CD4-positive, CD25-positive, alpha-beta regulatory T cell (primary cell): ENCODE results near the gene DCBLD2. TPM values are rescaled to one million over a fixed set of nuclear protein-coding genes. Genes with fewer than 3 reads are reported as not detected.
A peak's percentile ranks its signal among the peaks of the same experiment; 100 is the strongest.

Source experiments
- ATAC-seq, 2 donors: fragments of 150-1000 bp; cut with Tn5 transposase; one replicate each; pipeline ENCODE4 v1.10.0; 2021; ENCODE audit warnings: low read depth in 2 of 2, moderate number of reproducible peaks in 2 of 2, moderate library complexity in 1 of 2
- DNase-seq, 3 donors: peaks; one replicate each; pipeline versions ENCODE4 v3.0.0 to v3.0.0-alpha.2; 2012 to 2022; ENCODE audit warnings: mixed read lengths in 1 of 3
- H3K27ac ChIP-seq: one replicate; pipeline ENCODE4 v1.7.0; 2013; ENCODE audit warnings: mild to moderate bottlenecking, low read length; ENCODE audit not compliant: insufficient read depth, poor library complexity, severe bottlenecking
- H3K27me3 ChIP-seq: one replicate; pipeline ENCODE4 v1.7.0; 2013; ENCODE audit warnings: low read length; ENCODE audit not compliant: control insufficient read depth, insufficient read depth
- H3K36me3 ChIP-seq: one replicate; pipeline ENCODE4 v1.7.0; 2013; ENCODE audit warnings: mild to moderate bottlenecking, low read length, moderate library complexity; ENCODE audit not compliant: control insufficient read depth, insufficient read depth
- H3K4me1 ChIP-seq: 2 replicates; pipeline ENCODE4 v1.7.0; 2013; ENCODE audit warnings: mild to moderate bottlenecking, low read length; ENCODE audit not compliant: insufficient read depth, control insufficient read depth, poor library complexity, severe bottlenecking
- H3K4me3 ChIP-seq: one replicate; pipeline ENCODE4 v1.7.0; 2013; ENCODE audit warnings: low read depth, mild to moderate bottlenecking, low read length, moderate library complexity
- H3K9me3 ChIP-seq, 2 experiments: 1 replicate in 1 of 2; 2 replicates in 1 of 2; pipeline ENCODE4 v1.7.0; 2013; ENCODE audit warnings: low read length in 2 of 2, mild to moderate bottlenecking in 1 of 2, moderate library complexity in 1 of 2; ENCODE audit not compliant: control insufficient read depth in 2 of 2
- H3K27ac Mint-ChIP-seq, 3 donors: one replicate each; pipeline ENCODE4 v1.8.0; 2020 to 2022; ENCODE audit warnings: mild to moderate bottlenecking in 3 of 3, mixed read lengths in 3 of 3, moderate library complexity in 2 of 3
- H3K27me3 Mint-ChIP-seq: one replicate; pipeline ENCODE4 v1.8.0; 2022; ENCODE audit warnings: mild to moderate bottlenecking, mixed read lengths
- H3K36me3 Mint-ChIP-seq: one replicate; pipeline ENCODE4 v1.8.0; 2020; ENCODE audit warnings: mixed read lengths
- H3K4me1 Mint-ChIP-seq, 4 donors: one replicate each; pipeline ENCODE4 v1.8.0; 2020 to 2022; ENCODE audit warnings: mixed read lengths in 4 of 4, mild to moderate bottlenecking in 1 of 4
- H3K4me3 Mint-ChIP-seq, 4 donors: one replicate each; pipeline ENCODE4 v1.8.0; 2020 to 2022; ENCODE audit warnings: mild to moderate bottlenecking in 4 of 4, mixed read lengths in 4 of 4, moderate library complexity in 3 of 4
- H3K9me3 Mint-ChIP-seq, 7 donors: one replicate each; pipeline ENCODE4 v1.8.0; 2020 to 2022; ENCODE audit warnings: mixed read lengths in 7 of 7, mild to moderate bottlenecking in 3 of 7, moderate library complexity in 2 of 7
- polyA plus RNA-seq, 4 donors: library from polyadenylated mRNA; unstranded; fragments of 300-500 nt; fragmentation: Illumina TruSeq; gene quantifications; one replicate each; pipeline ENCODE4 v1.2.3, GENCODE V29; 2021
- total RNA-seq: library from RNA; stranded (reverse); gene quantifications from one replicate; pipeline ENCODE4 v1.2.3, GENCODE V29; 2022

The DCBLD2 gene
- total and polyA plus RNA-seq, 5 donors from 2014 or later: 0.18 to 1.5 (median 0.74) TPM

DNA sequence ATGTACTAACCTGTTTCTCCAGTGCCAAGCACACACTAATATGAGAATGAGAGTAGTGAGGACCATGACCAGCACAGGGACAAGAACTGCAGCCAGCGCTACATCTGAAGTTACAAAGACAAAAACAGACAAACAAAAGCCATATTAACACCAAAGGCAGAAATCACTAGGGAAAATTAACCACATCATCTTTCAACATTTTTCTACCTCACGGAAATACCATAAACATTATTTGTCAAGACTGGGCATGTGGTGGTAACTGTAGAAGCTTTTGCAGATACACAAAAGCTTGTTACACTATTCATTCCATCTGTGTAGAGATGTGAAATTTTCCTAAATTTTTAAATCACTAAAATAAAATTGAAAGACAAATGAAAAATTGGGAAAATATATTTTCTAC lies 93.4 kb downstream of the DCBLD2 start:
- Histone ChIP-seq H3K4me3 (no peak overlapping the region), H3K27me3 (no peaks in the 10 kb centered on the region), H3K27ac (no peak overlapping the region), H3K4me1 (no peaks in the 10 kb centered on the region), H3K36me3 (no peaks in the 10 kb centered on the region), H3K9me3 (no peaks in the 10 kb centered on the region)
- peaks cover 4% of the 10 kb centered on the region for H3K27me3 Mint-ChIP-seq
- H3K4me1 Mint-ChIP-seq: no peaks in the 10 kb centered on the region
- ATAC-seq (no peak), DNase-seq (no peak)
- H3K9me3 Mint-ChIP-seq: peaks cover 0 to 4% (median 0%) of the 10 kb centered on the region in 7 donors
- H3K27ac Mint-ChIP-seq: no peak overlapping the region
- H3K36me3 Mint-ChIP-seq: peaks cover 11% of the 10 kb centered on the region
- no peak overlapping the region for H3K4me3 Mint-ChIP-seq

GRCh38 chr3:98807561-98807960 lies 93.9 kb downstream of the DCBLD2 start:
- Histone ChIP-seq H3K4me3 (no peak overlapping the region), H3K4me1 (no peaks in the 10 kb centered on the region), H3K36me3 (no peaks in the 10 kb centered on the region), H3K9me3 (no peaks in the 10 kb centered on the region), H3K27ac (no peak overlapping the region), H3K27me3 (no peaks in the 10 kb centered on the region)
- no peak for ATAC-seq
- H3K36me3 Mint-ChIP-seq: peaks cover 11% of the 10 kb centered on the region
- H3K4me3 Mint-ChIP-seq: no peak overlapping the region
- H3K27ac Mint-ChIP-seq: no peak overlapping the region
- no peaks in the 10 kb centered on the region for H3K4me1 Mint-ChIP-seq
- peaks cover 4% of the 10 kb centered on the region for H3K27me3 Mint-ChIP-seq
- no peak for DNase-seq
- H3K9me3 Mint-ChIP-seq: peaks cover 0 to 4% (median 0%) of the 10 kb centered on the region in 7 donors

- Mint-ChIP-seq H3K36me3 (peaks cover 11% of the 10 kb centered on the region), H3K4me1 (no peaks in the 10 kb centered on the region), H3K9me3 (peaks cover 0 to 4% (median 0%) of the 10 kb centered on the region in 7 donors), H3K4me3 (no peak overlapping the region), H3K27ac (no peak overlapping the region), H3K27me3 (peaks cover 4% of the 10 kb centered on the region)
- no peak overlapping the region for H3K27ac ChIP-seq
- H3K4me1 ChIP-seq: no peaks in the 10 kb centered on the region
- no peaks in the 10 kb centered on the region for H3K36me3 ChIP-seq
- ATAC-seq: no peak
- DNase-seq: no peak
- no peak overlapping the region for H3K4me3 ChIP-seq
- H3K27me3 ChIP-seq: no peaks in the 10 kb centered on the region
- H3K9me3 ChIP-seq: no peaks in the 10 kb centered on the region
These were observed 94.5 kb downstream of the DCBLD2 start for GRCh38 chr3:98807011-98807410.

DNA sequence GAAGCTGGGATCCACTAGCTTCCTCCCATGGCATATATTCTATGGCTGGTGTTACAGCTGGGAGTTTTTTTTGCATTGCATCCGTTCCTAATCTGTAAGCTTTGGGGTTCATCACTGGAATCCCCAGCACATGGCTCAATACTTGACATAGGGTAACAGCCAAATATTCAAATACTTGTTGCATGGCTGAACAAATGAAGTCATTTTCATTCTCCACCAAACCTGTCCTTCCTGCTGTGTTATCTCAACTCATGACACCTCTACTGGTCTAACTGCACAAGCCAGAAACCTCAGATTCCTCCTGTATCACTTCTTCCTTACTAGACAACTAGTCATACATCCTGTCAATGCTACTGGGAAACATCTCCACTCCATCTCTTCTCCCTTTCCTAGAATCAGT lies 95.0 kb downstream of the DCBLD2 start:
- Histone ChIP-seq H3K27me3 (no peaks in the 10 kb centered on the region), H3K36me3 (no peaks in the 10 kb centered on the region), H3K4me3 (no peak overlapping the region), H3K9me3 (no peaks in the 10 kb centered on the region), H3K4me1 (no peaks in the 10 kb centered on the region), H3K27ac (no peak overlapping the region)
- H3K27ac Mint-ChIP-seq: no peak overlapping the region
- DNase-seq: no peak
- peaks cover 4% of the 10 kb centered on the region for H3K27me3 Mint-ChIP-seq
- ATAC-seq: no peak
- H3K4me1 Mint-ChIP-seq: no peaks in the 10 kb centered on the region
- peaks cover 11% of the 10 kb centered on the region for H3K36me3 Mint-ChIP-seq
- peaks cover 0 to 4% (median 0%) of the 10 kb centered on the region in 7 donors for H3K9me3 Mint-ChIP-seq
- no peak overlapping the region for H3K4me3 Mint-ChIP-seq

DNA sequence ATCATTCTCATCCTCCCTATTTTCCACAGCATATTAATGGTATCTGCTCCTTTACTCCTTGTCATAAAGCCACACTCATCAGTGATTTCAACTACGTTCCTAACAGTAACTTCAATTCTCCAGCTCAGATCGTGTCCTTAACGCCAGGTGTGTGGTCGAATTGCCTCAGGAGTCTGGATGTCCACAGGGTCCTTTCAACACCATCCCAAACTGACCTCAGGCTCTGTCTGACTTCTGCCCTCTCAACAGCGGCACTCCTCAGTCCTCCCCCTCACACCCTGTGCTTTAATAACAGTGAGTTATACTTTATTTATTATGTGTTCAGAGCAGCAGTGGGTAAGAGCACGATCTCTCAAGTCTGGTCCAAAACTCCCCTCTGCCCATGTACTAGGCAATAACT lies 95.9 kb downstream of the DCBLD2 start:
- Mint-ChIP-seq H3K27ac (no peak overlapping the region), H3K4me1 (no peaks in the 10 kb centered on the region), H3K4me3 (no peak overlapping the region), H3K27me3 (peaks cover 4% of the 10 kb centered on the region), H3K9me3 (peaks cover 0 to 4% (median 0%) of the 10 kb centered on the region in 7 donors), H3K36me3 (peaks cover 11% of the 10 kb centered on the region)
- Histone ChIP-seq H3K9me3 (no peaks in the 10 kb centered on the region), H3K27ac (no peak overlapping the region), H3K27me3 (no peaks in the 10 kb centered on the region), H3K36me3 (no peaks in the 10 kb centered on the region), H3K4me1 (no peaks in the 10 kb centered on the region), H3K4me3 (no peak overlapping the region)
- ATAC-seq: no peak
- no peak for DNase-seq

GRCh38 chr3:98801043-98801747 lies 100.3 kb downstream of the DCBLD2 start:
- Histone ChIP-seq H3K4me1 (no peaks in the 10 kb centered on the region), H3K27ac (no peak overlapping the region), H3K36me3 (no peaks in the 10 kb centered on the region), H3K27me3 (no peaks in the 10 kb centered on the region), H3K4me3 (no peak overlapping the region), H3K9me3 (no peaks in the 10 kb centered on the region)
- Mint-ChIP-seq H3K9me3 (peaks cover 0 to 4% (median 0%) of the 10 kb centered on the region in 7 donors), H3K36me3 (no peaks in the 10 kb centered on the region), H3K4me1 (peaks cover 0 to 14% (median 0%) of the 10 kb centered on the region in 4 donors), H3K27ac (no peak overlapping the region), H3K27me3 (no peaks in the 10 kb centered on the region), H3K4me3 (no peak overlapping the region)
- DNase-seq: no peak
- no peak for ATAC-seq

DNA sequence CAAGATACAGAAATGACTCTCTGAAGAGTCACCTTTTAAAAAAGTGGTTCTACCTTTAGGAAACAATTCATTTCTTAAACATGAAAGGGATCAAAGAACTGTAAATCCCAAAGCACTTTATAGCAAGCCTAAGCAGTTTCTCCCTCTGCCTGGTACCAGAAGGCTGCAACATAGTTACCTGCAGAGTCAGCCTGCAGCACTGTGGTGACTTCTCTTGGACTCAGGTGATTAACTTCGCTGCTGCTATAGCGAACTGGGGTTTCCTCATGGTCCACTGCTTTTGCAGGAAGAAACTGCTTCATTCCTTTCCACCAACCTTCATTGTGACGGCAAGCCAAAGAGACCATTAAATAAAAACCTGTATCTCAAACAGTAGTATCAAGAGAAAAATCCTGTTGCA lies 101.1 kb downstream of the DCBLD2 start:
- no peaks in the 10 kb centered on the region for H3K36me3 ChIP-seq
- H3K27me3 ChIP-seq: no peaks in the 10 kb centered on the region
- Mint-ChIP-seq H3K36me3 (no peaks in the 10 kb centered on the region), H3K4me1 (peaks cover 0 to 14% (median 0%) of the 10 kb centered on the region in 4 donors), H3K27ac (peak overlapping the region in 1 of 3 donors; percentile 8), H3K4me3 (no peak overlapping the region), H3K27me3 (no peaks in the 10 kb centered on the region), H3K9me3 (peaks cover 0 to 4% (median 0%) of the 10 kb centered on the region in 7 donors)
- H3K9me3 ChIP-seq: no peaks in the 10 kb centered on the region
- no peak for ATAC-seq
- H3K4me3 ChIP-seq: no peak overlapping the region
- H3K4me1 ChIP-seq: no peaks in the 10 kb centered on the region
- H3K27ac ChIP-seq: no peak overlapping the region
- DNase-seq: no peak

- H3K36me3 ChIP-seq: no peaks in the 10 kb centered on the region
- H3K27me3 Mint-ChIP-seq: no peaks in the 10 kb centered on the region
- H3K27ac ChIP-seq: no peak overlapping the region
- H3K27me3 ChIP-seq: peaks cover 2% of the 10 kb centered on the region
- peaks cover 0 to 4% (median 0%) of the 10 kb centered on the region in 7 donors for H3K9me3 Mint-ChIP-seq
- no peak for ATAC-seq
- no peak overlapping the region for H3K4me3 ChIP-seq
- peaks cover 0 to 14% (median 0%) of the 10 kb centered on the region in 4 donors for H3K4me1 Mint-ChIP-seq
- DNase-seq: no peak
- no peaks in the 10 kb centered on the region for H3K9me3 ChIP-seq
- H3K36me3 Mint-ChIP-seq: no peaks in the 10 kb centered on the region
- H3K27ac Mint-ChIP-seq: peak overlapping the region in 1 of 3 donors; percentile 78
- H3K4me1 ChIP-seq: no peaks in the 10 kb centered on the region
- no peak overlapping the region for H3K4me3 Mint-ChIP-seq
These were observed 102.0 kb downstream of the DCBLD2 start for GRCh38 chr3:98799479-98799878.
